Activated naive CD4-positive, alpha-beta T cell treated with anti-CD3 and anti-CD28 coated beads, Interleukin-2, amount 50 U/mL, for 72 hours (primary cell): Measurements from ENCODE around the gene DAPK1. TPM values are rescaled to one million over a fixed set of nuclear protein-coding genes. Genes with fewer than 3 reads are reported as not detected.

Experiments used
- ATAC-seq, 2 donors: fragments of 150-1000 bp; cut with Tn5 transposase; 2 replicates each; pipeline ENCODE4 v1.10.0; 2021; ENCODE audit warnings: mild to moderate bottlenecking in 2 of 2, moderate library complexity in 2 of 2
- DNase-seq, 2 donors: peaks; one replicate each; pipeline ENCODE4 v3.0.0; 2021 to 2022; ENCODE audit warnings: low spot score in 2 of 2
- H3K27ac Mint-ChIP-seq, 2 donors: one replicate each; pipeline ENCODE4 v1.8.0; 2022; ENCODE audit warnings: mild to moderate bottlenecking in 2 of 2, mixed read lengths in 2 of 2
- H3K36me3 Mint-ChIP-seq, 2 donors: one replicate each; pipeline ENCODE4 v1.8.0; 2022; ENCODE audit warnings: mixed read lengths in 2 of 2
- H3K9me3 Mint-ChIP-seq, 2 donors: one replicate each; pipeline ENCODE4 v1.8.0; 2022; ENCODE audit warnings: mixed read lengths in 2 of 2
- total RNA-seq, 2 donors: library from RNA; stranded (reverse); gene quantifications; one replicate each; pipeline ENCODE4 v1.2.3, GENCODE V29; 2022

Gene DAPK1
- total RNA-seq, 2 donors from 2014 or later = 1.6 to 2.3 TPM

DNA sequence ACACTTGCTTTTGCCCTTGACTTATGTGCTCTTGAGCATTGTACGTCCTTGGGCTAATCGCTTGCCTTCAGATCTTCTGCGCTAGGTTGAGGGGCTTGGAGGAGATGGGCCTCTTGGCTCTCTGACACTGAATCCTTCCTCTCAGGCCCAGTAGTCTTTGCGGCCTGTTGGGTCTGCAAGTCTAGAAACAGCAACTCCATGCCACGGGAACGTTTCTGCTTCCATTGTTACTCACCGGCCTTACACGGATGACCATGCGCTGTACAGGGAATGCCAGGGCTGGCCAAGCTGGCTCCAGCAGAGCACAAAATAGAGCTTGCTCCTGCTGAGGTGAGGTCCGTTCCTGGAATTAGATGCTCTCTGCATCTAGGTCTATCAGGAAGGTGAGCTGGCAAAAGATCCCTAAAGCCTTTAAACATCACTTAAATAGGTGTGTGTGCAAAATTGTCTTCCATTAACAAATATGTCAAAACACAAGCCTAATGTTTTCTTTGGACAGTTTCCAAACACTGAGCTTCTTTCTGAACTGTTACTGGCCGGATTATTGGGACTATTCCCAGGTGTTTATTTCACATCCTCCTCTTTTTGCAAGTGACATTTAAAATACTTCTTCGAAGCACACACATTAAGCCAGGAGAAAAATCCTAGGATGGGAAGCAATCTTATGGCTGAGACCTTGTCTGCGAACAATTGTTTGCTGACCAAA lies 29.7 kb downstream of the DAPK1 start:
- ATAC-seq (no peak), DNase-seq (no peak)
- no peaks in the 10 kb centered on the region for H3K36me3 Mint-ChIP-seq
- no peaks in the 10 kb centered on the region for H3K9me3 Mint-ChIP-seq
- no peak overlapping the region for H3K27ac Mint-ChIP-seq

DNA sequence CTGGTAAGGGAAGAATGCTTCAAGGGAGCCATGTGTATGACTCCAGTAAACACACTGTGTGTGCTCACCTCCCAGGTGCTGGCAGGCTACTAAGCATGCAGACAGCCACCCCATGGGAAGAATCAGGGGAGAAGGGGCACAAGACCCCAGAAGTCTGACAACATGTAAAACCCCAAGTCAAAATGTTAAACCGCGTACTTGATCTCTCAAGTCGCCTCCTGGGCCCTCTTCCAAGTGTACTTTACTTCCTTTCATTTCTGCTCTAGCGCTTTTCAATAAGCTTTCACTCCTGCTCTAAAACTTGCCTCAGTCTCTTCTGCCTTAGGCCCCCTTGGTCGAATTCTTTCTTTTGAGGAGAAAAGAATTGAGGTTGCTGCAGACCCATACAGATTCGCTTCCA lies 31.3 kb downstream of the DAPK1 start:
- ATAC-seq = no peak
- Mint-ChIP-seq H3K27ac (no peak overlapping the region), H3K9me3 (no peaks in the 10 kb centered on the region), H3K36me3 (no peaks in the 10 kb centered on the region)
- no peak for DNase-seq

DNA sequence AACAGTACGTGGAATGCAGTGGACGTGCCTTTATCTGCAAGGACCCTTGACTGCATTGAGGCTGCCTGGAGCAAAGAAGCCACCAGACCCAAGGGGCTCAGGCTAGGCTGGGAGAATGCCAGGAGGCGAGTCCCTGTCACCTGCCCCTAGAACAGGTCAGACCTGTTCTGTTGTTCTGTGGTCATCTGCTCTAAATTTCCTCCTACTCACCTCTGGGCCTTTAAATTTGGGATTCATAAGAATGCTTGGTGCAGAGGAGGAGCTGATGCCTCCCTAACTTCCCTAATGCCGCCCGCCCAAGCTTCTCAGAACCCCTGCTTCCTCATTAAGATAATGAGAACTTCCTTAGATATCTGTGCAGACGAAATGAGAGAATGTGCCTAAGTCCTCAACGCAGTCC lies 32.0 kb downstream of the DAPK1 start:
- Mint-ChIP-seq H3K36me3 (no peaks in the 10 kb centered on the region), H3K27ac (no peak overlapping the region), H3K9me3 (no peaks in the 10 kb centered on the region)
- ATAC-seq (no peak), DNase-seq (no peak)

DNA sequence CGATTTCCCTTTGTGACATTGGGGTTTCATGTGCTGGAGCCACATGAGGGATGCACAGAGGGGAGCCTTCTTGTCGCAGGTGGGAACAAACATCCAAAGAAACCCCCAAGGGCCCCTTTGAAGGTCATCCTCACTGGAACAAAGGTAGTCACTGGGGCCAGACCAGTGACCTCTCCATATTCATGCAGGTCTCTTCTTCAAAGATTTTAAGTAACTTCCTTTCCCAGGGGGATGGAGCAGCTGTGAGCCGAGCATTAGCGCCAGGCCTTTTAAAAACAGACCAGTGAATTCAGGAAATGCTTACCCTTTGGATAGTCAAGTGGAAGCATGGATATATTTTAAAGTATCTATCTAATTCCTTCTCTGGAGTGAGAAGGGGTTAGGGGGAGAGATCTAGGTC lies 33.0 kb downstream of the DAPK1 start:
- ATAC-seq = no peak
- no peaks in the 10 kb centered on the region for H3K9me3 Mint-ChIP-seq

DNA sequence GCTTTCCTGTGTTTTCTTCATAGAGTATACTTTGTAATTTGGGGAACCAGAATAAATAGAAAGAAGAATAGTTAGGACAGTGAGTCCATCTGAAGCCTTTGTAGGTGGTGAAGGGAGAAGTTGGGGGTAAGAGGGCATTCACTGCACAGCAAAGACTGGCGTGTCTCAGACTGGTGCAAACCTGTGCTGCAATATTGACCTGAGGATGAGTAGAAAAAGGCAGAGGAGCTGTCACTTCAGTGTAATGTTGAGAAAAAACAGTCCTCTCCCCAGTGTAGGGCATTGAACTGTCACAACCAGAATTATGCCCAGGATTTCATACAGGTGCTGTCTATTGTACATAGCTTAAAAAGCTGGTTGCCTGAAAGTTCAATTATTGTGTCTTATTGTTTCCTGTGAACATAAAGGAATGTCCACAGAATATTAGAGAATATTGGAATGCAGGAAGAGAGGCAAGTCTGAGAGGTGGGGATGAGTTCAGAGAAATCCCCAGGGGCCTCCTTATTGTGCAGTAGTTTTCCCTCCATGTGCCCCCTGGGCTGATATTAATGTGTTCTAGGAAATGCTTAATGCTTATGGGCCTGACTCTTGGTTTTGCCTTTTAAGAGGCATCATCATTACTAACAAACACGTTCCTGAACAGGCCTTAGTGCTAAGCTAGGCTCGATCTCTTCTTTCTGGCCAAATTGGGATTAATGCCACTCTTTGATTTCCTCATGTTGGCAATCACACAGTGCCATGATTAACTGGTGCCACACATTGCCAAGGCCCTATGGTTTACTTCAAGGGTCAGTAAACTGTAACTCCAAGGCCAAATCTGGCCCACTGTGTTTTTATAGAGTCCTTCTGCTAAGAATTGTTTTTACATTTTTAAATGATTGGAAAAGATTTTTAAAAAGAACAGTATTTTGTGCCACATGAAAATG lies 34.0 kb downstream of the DAPK1 start:
- ATAC-seq = no peak
- no peak overlapping the region for H3K27ac Mint-ChIP-seq

More for the DNA sequence above, 33.0 kb downstream of the DAPK1 start:
- no peak for DNase-seq
- Mint-ChIP-seq H3K27ac (peak overlapping the region in 1 of 2 donors; percentile 22), H3K36me3 (no peaks in the 10 kb centered on the region)

DNA sequence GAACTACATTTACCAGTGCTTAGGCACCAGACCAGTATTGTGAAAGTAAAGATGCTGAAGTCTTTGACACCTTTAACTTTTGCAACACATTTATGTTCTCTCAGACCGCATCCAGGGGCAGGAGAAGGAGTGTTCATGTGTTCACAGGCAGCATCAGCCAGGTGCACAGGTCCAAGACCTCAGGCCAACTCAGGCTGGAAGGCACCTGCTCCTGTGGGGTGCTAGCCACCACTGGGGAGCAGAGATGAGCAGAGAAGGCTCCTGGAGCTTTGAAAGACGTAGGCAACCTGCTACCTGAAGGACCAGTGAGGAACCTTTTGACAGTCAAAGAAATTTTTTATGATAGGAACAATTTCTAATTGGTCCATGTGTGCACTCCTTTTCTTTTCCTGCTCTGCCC lies 35.6 kb downstream of the DAPK1 start:
- Mint-ChIP-seq H3K36me3 (no peaks in the 10 kb centered on the region), H3K9me3 (no peaks in the 10 kb centered on the region), H3K27ac (no peak overlapping the region)
- no peak for ATAC-seq
- no peak for DNase-seq

More for the DNA sequence above, 34.0 kb downstream of the DAPK1 start:
- no peaks in the 10 kb centered on the region for H3K36me3 Mint-ChIP-seq
- no peaks in the 10 kb centered on the region for H3K9me3 Mint-ChIP-seq
- DNase-seq = no peak

DNA sequence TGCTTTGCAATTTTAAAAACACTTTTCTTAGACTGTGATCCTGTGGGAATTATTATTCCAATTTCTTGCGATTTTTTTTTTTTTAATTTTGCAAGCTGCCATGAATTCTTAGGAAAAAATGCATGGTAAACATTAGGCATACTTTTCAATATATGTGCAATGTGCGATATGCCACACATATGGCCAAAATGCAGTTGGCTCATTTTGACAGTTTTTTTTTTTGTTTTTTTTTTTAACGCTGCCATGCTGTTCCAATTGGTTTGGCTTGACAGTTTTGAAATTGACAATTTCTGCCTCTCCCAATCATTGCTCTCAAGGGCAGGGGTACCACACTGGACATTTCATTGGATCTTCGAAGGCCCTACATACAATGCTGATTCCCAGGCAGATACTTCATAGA lies 36.4 kb downstream of the DAPK1 start:
- ATAC-seq (no peak), DNase-seq (no peak)
- H3K9me3 Mint-ChIP-seq = no peaks in the 10 kb centered on the region
- no peak overlapping the region for H3K27ac Mint-ChIP-seq
- no peaks in the 10 kb centered on the region for H3K36me3 Mint-ChIP-seq

DNA sequence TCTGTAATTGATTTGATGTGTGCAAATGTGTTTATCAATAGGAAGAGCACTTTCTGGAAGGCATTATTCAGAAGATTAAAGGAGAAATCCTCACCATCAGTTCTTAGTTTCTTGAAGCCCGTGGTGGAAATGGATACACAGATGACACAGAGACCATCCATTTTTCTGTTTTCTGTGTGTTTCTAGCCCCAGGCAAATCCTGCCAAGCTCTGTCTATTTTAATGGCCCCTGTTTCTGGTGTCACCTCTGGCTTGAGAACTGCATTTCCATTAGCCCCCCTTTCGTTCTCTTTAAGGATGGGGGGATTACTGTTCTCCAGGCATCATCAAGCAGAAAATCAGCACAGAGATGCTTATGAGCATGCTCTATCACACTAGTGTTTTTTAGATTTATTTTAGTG lies 37.3 kb downstream of the DAPK1 start:
- ATAC-seq (no peak), DNase-seq (no peak)
- no peak overlapping the region for H3K27ac Mint-ChIP-seq
- no peaks in the 10 kb centered on the region for H3K36me3 Mint-ChIP-seq
- H3K9me3 Mint-ChIP-seq = no peaks in the 10 kb centered on the region

DNA sequence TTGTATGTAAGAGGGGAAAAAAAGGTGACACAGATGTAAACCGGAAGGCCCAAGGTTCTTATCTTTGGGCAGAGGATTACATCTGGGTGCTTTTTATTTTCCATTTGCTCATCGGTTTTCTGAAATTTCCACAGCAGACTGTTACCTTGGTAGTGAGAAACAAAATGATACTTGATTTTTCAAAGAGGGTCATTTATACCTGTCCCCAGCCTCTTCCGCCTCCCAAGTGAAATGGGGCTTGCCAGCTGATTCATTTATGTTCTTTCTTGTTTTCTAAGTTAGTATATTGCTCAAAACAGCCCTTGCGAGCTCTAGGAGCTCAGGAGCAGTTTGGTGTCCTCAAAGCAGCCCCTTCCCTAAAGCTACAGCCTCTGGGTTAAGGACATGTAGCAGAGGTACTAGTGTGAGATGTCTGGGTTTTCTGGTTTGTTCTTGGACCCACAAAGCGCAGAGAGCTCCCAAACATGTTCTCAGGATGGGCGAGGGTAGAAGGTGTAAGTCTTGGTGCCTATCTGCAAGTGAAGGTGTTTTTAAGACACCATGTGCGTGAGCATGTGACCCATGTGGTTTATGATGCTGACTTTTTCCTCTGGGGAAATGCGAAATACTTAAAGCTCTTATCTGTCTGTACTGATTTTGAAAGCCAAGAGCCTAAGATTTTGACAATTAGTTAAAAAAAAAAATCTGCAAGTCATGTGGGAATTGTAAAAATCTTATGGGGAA lies 38.3 kb downstream of the DAPK1 start:
- peak overlapping the region; percentile 80 to 89 for H3K27ac Mint-ChIP-seq
- H3K36me3 Mint-ChIP-seq = no peaks in the 10 kb centered on the region
- DNase-seq = peak in 1 of 2 donors; percentile 37
- H3K9me3 Mint-ChIP-seq = no peaks in the 10 kb centered on the region
- ATAC-seq = peak; percentile 83 to 96

DNA sequence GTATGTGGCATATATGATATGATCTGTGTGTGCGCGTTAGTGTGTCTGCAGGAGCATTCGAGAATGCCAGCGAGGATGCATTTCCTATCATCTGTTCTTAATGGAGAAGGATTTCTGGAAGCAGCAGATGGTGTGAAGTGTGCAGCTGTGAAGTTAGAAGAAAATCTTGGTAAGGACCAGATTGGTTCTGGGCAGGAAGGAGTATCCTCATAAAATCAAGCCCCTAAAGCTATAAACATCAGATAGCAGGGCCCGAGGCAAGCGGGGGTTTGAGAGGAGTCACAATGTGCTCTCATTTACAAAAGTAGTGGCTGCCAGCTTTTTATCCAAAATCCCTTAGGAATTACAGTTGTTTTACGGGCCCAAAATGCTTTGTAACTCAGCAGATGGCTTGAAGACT lies 40.0 kb downstream of the DAPK1 start:
- H3K27ac Mint-ChIP-seq = no peak overlapping the region
- no peaks in the 10 kb centered on the region for H3K9me3 Mint-ChIP-seq
- ATAC-seq = no peak
- DNase-seq = no peak
- H3K36me3 Mint-ChIP-seq = no peaks in the 10 kb centered on the region

DNA sequence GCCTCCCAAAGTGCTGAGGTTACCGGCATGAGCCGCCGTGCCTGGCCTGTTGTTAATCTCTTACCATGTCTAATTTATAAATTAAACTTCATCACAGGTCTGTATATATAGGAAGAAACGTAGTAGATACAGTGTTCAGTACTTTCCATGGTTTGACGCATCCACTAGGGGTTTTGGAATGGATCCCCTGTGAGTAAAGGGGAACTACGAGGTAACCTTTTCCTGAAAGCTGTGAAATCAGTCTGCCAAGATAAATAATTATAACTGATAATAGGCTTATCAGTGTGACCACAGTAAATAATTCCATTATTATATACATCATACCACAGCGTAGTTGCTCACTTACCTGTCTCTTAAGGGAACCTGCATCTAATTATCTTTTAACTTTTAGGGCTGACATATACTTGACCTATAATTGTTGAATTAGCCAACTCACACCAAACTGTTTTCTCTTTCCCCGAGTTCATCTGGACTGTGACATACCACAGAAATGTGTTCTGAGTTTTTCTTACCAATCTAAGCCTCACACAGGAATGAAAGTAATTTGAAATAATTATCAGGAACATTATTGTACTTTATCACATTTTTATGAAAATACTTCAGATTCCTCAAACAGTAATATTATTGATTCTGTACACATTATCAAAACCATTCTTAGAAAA lies 42.9 kb downstream of the DAPK1 start:
- DNase-seq (no peak), ATAC-seq (no peak)
- H3K9me3 Mint-ChIP-seq = no peaks in the 10 kb centered on the region
- no peak overlapping the region for H3K27ac Mint-ChIP-seq
- H3K36me3 Mint-ChIP-seq = no peaks in the 10 kb centered on the region

DNA sequence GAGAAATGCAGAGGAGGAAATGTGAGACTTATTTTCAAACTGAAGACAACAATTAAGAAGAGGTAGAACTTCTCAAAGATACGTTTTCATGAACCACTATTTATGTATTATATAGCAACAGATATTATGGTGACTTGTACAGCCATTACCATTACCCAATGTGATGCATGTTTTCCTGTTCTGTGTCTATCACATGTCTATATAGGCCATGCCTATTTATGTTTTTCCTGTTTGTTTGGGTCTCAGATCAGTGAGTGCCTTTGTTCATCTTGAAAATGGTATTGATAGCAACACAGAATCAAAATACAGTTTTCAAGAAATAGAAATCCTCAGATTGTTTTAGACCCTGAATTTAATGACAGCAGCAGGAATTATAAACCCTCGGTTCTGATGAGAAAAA lies 44.0 kb downstream of the DAPK1 start:
- DNase-seq (no peak), ATAC-seq (no peak)
- Mint-ChIP-seq H3K27ac (no peak overlapping the region), H3K36me3 (no peaks in the 10 kb centered on the region), H3K9me3 (no peaks in the 10 kb centered on the region)

DNA sequence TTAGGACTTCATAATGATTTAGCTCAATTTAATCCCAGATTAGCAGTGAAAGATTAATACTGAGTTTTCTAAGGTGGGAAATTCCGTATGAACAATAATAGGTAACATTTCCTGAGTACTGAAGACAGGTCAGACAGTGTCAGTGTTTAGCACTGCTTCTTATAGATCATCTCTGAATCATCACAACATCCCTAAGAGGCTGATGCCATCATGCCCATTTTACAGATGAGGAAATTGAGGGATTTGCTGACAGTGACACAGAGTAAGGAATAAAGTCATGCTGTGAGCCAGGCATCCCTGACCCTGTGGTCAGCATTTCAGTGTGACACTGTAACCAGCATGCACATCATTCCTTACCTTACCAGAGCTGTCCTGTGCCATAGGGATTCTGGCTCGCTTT lies 44.5 kb downstream of the DAPK1 start:
- H3K9me3 Mint-ChIP-seq = no peaks in the 10 kb centered on the region
- H3K27ac Mint-ChIP-seq = no peak overlapping the region
- no peak for DNase-seq
- no peaks in the 10 kb centered on the region for H3K36me3 Mint-ChIP-seq
- no peak for ATAC-seq

DNA sequence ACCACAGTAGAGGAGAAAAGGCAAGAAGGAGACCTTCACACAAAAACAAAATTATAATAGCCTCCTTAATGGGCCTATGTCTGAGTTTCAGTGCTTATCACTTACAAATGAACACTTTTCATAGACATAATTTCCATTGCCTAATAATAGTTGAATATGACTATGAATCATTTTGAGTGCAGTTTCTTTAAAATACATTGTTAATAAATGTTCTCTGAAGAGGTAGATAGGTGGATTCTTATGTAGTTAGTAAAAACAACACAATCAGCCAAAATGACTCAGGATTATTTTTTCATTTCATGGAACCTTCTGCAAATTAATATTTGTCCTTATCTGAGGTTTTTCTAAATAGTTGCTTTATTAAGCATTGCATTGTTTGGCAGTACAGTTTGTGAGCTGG lies 45.6 kb downstream of the DAPK1 start:
- no peak for DNase-seq
- no peak for ATAC-seq
- H3K9me3 Mint-ChIP-seq = no peaks in the 10 kb centered on the region
- no peak overlapping the region for H3K27ac Mint-ChIP-seq
- no peaks in the 10 kb centered on the region for H3K36me3 Mint-ChIP-seq

DNA sequence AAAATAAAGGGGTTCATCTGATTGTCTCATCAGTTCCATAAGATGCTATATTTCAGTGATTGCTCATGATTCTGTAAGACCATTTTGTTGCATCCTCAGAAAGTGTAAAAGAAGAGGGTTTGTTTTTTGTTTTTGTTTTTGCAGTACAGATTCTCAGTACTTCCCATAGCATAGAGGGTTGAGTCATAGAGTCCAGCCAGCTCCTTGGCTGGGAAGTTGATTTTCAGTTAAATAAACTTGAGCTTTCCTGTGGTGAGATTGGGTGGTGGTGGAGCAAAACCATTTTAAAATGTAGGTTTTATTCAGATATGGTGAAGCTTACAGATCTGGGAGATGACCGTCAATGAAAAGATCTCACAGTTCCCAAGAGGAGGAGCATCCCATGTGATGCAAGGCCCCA lies 48.2 kb downstream of the DAPK1 start:
- DNase-seq (no peak), ATAC-seq (no peak)
- H3K9me3 Mint-ChIP-seq = peaks cover 0 to 3% of the 10 kb centered on the region in 2 donors
- H3K36me3 Mint-ChIP-seq = no peaks in the 10 kb centered on the region
- H3K27ac Mint-ChIP-seq = no peak overlapping the region

DNA sequence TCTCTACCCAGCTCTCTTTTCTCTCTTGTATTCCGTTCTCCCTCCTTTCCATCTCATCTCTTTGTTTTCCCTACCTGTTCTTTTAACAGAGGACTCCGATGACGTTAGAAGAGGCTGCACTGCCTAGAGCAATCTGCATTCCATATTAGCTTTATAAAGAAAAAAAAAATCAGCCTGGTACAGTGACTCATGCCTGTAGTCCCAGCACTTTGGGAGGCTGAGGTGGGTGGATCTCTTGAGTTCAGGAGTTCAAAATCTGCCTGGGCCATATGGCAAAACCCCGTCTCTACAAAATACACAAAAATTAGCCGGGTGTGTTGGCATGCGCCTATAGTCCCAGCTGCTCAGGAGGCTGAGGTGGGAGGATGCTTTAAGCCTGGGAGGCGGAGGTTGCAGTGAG lies 49.0 kb downstream of the DAPK1 start:
- Mint-ChIP-seq H3K36me3 (no peaks in the 10 kb centered on the region), H3K27ac (no peak overlapping the region), H3K9me3 (peaks cover 0 to 3% of the 10 kb centered on the region in 2 donors)
- DNase-seq (no peak), ATAC-seq (no peak)

DNA sequence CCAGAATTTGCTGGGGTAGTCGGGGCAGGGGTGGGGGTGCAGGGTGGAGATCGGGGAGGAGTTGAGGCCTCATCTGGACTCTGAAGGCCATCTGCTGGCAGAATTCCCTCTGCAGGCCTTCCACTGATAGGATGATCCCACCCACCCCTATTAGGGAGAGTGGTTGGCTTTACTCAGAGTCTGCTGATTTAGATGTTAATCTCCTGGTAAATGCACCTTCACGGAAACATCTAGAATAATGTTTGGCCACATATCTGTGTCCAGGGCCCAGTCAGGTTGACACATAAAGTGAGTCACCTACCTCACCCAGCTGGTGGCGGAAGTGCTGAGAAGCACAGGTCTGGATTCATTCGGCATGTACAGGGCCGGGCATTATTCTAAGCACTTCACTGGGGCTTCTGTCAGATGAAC lies 50.0 kb downstream of the DAPK1 start:
- Mint-ChIP-seq H3K9me3 (peaks cover 0 to 3% of the 10 kb centered on the region in 2 donors), H3K36me3 (no peaks in the 10 kb centered on the region), H3K27ac (no peak overlapping the region)
- ATAC-seq (no peak), DNase-seq (no peak)
